CD4-positive, CD25-positive, alpha-beta regulatory T cell (primary cell): ENCODE data around the gene DISP2. TPM values are rescaled to one million over a fixed set of nuclear protein-coding genes. Genes with fewer than 3 reads are reported as not detected.

Experiments used
- ATAC-seq, 2 donors: fragments of 150-1000 bp; cut with Tn5 transposase; one replicate each; pipeline ENCODE4 v1.10.0; 2021; ENCODE audit warnings: low read depth in 2 of 2, moderate number of reproducible peaks in 2 of 2, moderate library complexity in 1 of 2
- DNase-seq, 3 donors: peaks; one replicate each; pipeline versions ENCODE4 v3.0.0 to v3.0.0-alpha.2; 2012 to 2022; ENCODE audit warnings: mixed read lengths in 1 of 3
- H3K27ac ChIP-seq: one replicate; pipeline ENCODE4 v1.7.0; 2013; ENCODE audit warnings: mild to moderate bottlenecking, low read length; ENCODE audit not compliant: insufficient read depth, poor library complexity, severe bottlenecking
- H3K27me3 ChIP-seq: one replicate; pipeline ENCODE4 v1.7.0; 2013; ENCODE audit warnings: low read length; ENCODE audit not compliant: control insufficient read depth, insufficient read depth
- H3K36me3 ChIP-seq: one replicate; pipeline ENCODE4 v1.7.0; 2013; ENCODE audit warnings: mild to moderate bottlenecking, low read length, moderate library complexity; ENCODE audit not compliant: control insufficient read depth, insufficient read depth
- H3K4me1 ChIP-seq: 2 replicates; pipeline ENCODE4 v1.7.0; 2013; ENCODE audit warnings: mild to moderate bottlenecking, low read length; ENCODE audit not compliant: insufficient read depth, control insufficient read depth, poor library complexity, severe bottlenecking
- H3K4me3 ChIP-seq: one replicate; pipeline ENCODE4 v1.7.0; 2013; ENCODE audit warnings: low read depth, mild to moderate bottlenecking, low read length, moderate library complexity
- H3K9me3 ChIP-seq, 2 experiments: 1 replicate in 1 of 2; 2 replicates in 1 of 2; pipeline ENCODE4 v1.7.0; 2013; ENCODE audit warnings: low read length in 2 of 2, mild to moderate bottlenecking in 1 of 2, moderate library complexity in 1 of 2; ENCODE audit not compliant: control insufficient read depth in 2 of 2
- H3K27ac Mint-ChIP-seq, 3 donors: one replicate each; pipeline ENCODE4 v1.8.0; 2020 to 2022; ENCODE audit warnings: mild to moderate bottlenecking in 3 of 3, mixed read lengths in 3 of 3, moderate library complexity in 2 of 3
- H3K27me3 Mint-ChIP-seq: one replicate; pipeline ENCODE4 v1.8.0; 2022; ENCODE audit warnings: mild to moderate bottlenecking, mixed read lengths
- H3K36me3 Mint-ChIP-seq: one replicate; pipeline ENCODE4 v1.8.0; 2020; ENCODE audit warnings: mixed read lengths
- H3K4me1 Mint-ChIP-seq, 4 donors: one replicate each; pipeline ENCODE4 v1.8.0; 2020 to 2022; ENCODE audit warnings: mixed read lengths in 4 of 4, mild to moderate bottlenecking in 1 of 4
- H3K4me3 Mint-ChIP-seq, 4 donors: one replicate each; pipeline ENCODE4 v1.8.0; 2020 to 2022; ENCODE audit warnings: mild to moderate bottlenecking in 4 of 4, mixed read lengths in 4 of 4, moderate library complexity in 3 of 4
- H3K9me3 Mint-ChIP-seq, 7 donors: one replicate each; pipeline ENCODE4 v1.8.0; 2020 to 2022; ENCODE audit warnings: mixed read lengths in 7 of 7, mild to moderate bottlenecking in 3 of 7, moderate library complexity in 2 of 7
- polyA plus RNA-seq, 4 donors: library from polyadenylated mRNA; unstranded; fragments of 300-500 nt; fragmentation: Illumina TruSeq; gene quantifications; one replicate each; pipeline ENCODE4 v1.2.3, GENCODE V29; 2021
- total RNA-seq: library from RNA; stranded (reverse); gene quantifications from one replicate; pipeline ENCODE4 v1.2.3, GENCODE V29; 2022

The DISP2 gene
- total RNA-seq = 0.22 TPM
- under 1 TPM; 0.10 to 0.54 (median 0.21) TPM for polyA plus RNA-seq

GRCh38 chr15:40357723-40358470 lies at the start of gene DISP2:
Gene DISP2 (plus strand): TSS chr15:40358219. CDS start chr15:40358322, 103 bp downstream.
- H3K27me3 Mint-ChIP-seq = peaks cover 10% of the 10 kb centered on the region
- H3K4me1 Mint-ChIP-seq = peaks cover 0 to 21% (median 10%) of the 10 kb centered on the region in 4 donors
- peaks cover 8% of the 10 kb centered on the region for H3K36me3 Mint-ChIP-seq
- H3K36me3 ChIP-seq = no peaks in the 10 kb centered on the region
- ATAC-seq (peak; percentile 87), DNase-seq (peak; percentile 84 to 91 (median 84))
- peak within 1 kb of the TSS in 1 of 3 donors; percentile 15 for H3K27ac Mint-ChIP-seq
- H3K4me3 Mint-ChIP-seq = peak within 1 kb of the TSS; percentile 74 to 92 (median 86)
- H3K9me3 ChIP-seq = no peaks in the 10 kb centered on the region
- peak within 1 kb of the TSS; percentile 44 for H3K4me3 ChIP-seq
- H3K27ac ChIP-seq = no peak within 1 kb of the TSS
- peaks cover 15% of the 10 kb centered on the region for H3K4me1 ChIP-seq
- no peaks in the 10 kb centered on the region for H3K27me3 ChIP-seq
- peaks cover 0 to 1% (median 0%) of the 10 kb centered on the region in 7 donors for H3K9me3 Mint-ChIP-seq

GRCh38 chr15:40309344-40309862 lies 48.6 kb upstream of the DISP2 start:
- Histone ChIP-seq H3K4me3 (peak overlapping the region; percentile 53), H3K27ac (peak overlapping the region; percentile 86), H3K36me3 (no peaks in the 10 kb centered on the region), H3K27me3 (peaks cover 3% of the 10 kb centered on the region), H3K4me1 (peaks cover 35% of the 10 kb centered on the region), H3K9me3 (no peaks in the 10 kb centered on the region)
- peaks cover 4% of the 10 kb centered on the region for H3K36me3 Mint-ChIP-seq
- no peak for ATAC-seq
- peaks cover 4% of the 10 kb centered on the region for H3K27me3 Mint-ChIP-seq
- peak overlapping the region; percentile 88 to 96 (median 94) for H3K27ac Mint-ChIP-seq
- H3K4me1 Mint-ChIP-seq = peaks cover 9 to 51% (median 33%) of the 10 kb centered on the region in 4 donors
- H3K9me3 Mint-ChIP-seq = no peaks in the 10 kb centered on the region
- no peak for DNase-seq
- peak overlapping the region; percentile 95 to 97 (median 96) for H3K4me3 Mint-ChIP-seq

GRCh38 chr15:40310001-40310959 lies 47.7 kb upstream of the DISP2 start:
- Histone ChIP-seq H3K36me3 (no peaks in the 10 kb centered on the region), H3K4me3 (no peak overlapping the region), H3K9me3 (no peaks in the 10 kb centered on the region), H3K4me1 (peaks cover 34% of the 10 kb centered on the region), H3K27ac (no peak overlapping the region), H3K27me3 (peaks cover 3% of the 10 kb centered on the region)
- Mint-ChIP-seq H3K4me3 (peak overlapping the region; percentile 78 to 97 (median 89)), H3K36me3 (no peaks in the 10 kb centered on the region), H3K27ac (peak overlapping the region; percentile 57 to 92 (median 88)), H3K27me3 (peaks cover 5% of the 10 kb centered on the region), H3K4me1 (peaks cover 9 to 43% (median 26%) of the 10 kb centered on the region in 4 donors), H3K9me3 (no peaks in the 10 kb centered on the region)
- DNase-seq (peak; percentile 41 to 73 (median 56)), ATAC-seq (no peak)

- ATAC-seq = no peak
- peaks cover 9 to 36% (median 22%) of the 10 kb centered on the region in 4 donors for H3K4me1 Mint-ChIP-seq
- peak overlapping the region in 1 of 3 donors; percentile 85 for H3K27ac Mint-ChIP-seq
Observed at GRCh38 chr15:40310993-40311392, 47.0 kb upstream of the DISP2 start.

DNA sequence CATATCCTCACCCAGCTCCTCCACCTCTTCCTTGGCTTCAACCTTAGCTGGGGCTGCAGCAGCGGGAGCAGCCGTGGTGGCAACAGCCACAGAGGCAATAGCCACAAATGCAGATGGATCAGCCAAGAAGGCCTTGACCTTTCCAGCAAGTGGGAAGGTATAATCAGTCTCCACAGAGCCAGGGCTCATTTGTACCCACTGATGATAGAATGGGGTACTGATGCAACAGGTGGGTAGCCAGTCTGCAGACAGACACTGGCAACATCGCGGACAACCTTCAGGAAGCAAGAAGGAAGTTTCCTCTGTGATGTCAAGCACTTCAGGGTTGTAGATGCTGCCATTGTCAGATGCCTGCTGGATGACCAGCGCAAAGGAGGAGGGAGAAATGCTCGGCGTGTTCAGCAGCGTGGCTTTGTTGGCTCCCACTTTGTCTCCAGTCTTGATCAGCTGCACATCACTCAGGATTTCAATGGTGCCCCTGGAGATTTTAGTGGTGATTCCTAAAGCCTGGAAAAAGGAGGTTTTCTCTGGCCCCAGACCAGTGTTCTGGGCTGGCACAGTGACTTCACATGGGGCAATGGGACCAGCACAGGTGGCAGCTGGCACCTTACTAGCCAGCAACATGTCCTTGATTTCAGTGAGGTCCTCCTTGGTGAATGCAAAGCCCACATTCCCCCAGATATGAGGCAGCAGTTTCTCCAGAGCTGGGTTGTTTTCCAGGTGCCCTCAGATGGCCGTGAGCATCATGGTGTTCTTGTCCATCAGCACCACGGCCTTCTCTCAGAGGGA lies 45.5 kb upstream of the DISP2 start:
- Mint-ChIP-seq H3K36me3 (no peaks in the 10 kb centered on the region), H3K4me3 (peak overlapping the region in 1 of 4 donors; percentile 37), H3K9me3 (no peaks in the 10 kb centered on the region), H3K27me3 (peaks cover 24% of the 10 kb centered on the region), H3K4me1 (peaks cover 4 to 24% (median 14%) of the 10 kb centered on the region in 4 donors), H3K27ac (no peak overlapping the region)
- H3K27me3 ChIP-seq = peaks cover 6% of the 10 kb centered on the region
- peaks cover 11% of the 10 kb centered on the region for H3K4me1 ChIP-seq
- DNase-seq (no peak), ATAC-seq (no peak)
- H3K27ac ChIP-seq = no peak overlapping the region
- no peaks in the 10 kb centered on the region for H3K9me3 ChIP-seq
- H3K4me3 ChIP-seq = no peak overlapping the region
- H3K36me3 ChIP-seq = no peaks in the 10 kb centered on the region

More at GRCh38 chr15:40310993-40311392, 47.0 kb upstream of the DISP2 start:
- Mint-ChIP-seq H3K4me3 (peak overlapping the region in 1 of 4 donors; percentile 62), H3K27me3 (peaks cover 11% of the 10 kb centered on the region), H3K9me3 (no peaks in the 10 kb centered on the region), H3K36me3 (no peaks in the 10 kb centered on the region)
- H3K36me3 ChIP-seq = no peaks in the 10 kb centered on the region
- H3K27me3 ChIP-seq = peaks cover 3% of the 10 kb centered on the region
- no peak overlapping the region for H3K27ac ChIP-seq
- no peak for DNase-seq
- H3K4me3 ChIP-seq = no peak overlapping the region
- no peaks in the 10 kb centered on the region for H3K9me3 ChIP-seq
- H3K4me1 ChIP-seq = peaks cover 27% of the 10 kb centered on the region

DNA sequence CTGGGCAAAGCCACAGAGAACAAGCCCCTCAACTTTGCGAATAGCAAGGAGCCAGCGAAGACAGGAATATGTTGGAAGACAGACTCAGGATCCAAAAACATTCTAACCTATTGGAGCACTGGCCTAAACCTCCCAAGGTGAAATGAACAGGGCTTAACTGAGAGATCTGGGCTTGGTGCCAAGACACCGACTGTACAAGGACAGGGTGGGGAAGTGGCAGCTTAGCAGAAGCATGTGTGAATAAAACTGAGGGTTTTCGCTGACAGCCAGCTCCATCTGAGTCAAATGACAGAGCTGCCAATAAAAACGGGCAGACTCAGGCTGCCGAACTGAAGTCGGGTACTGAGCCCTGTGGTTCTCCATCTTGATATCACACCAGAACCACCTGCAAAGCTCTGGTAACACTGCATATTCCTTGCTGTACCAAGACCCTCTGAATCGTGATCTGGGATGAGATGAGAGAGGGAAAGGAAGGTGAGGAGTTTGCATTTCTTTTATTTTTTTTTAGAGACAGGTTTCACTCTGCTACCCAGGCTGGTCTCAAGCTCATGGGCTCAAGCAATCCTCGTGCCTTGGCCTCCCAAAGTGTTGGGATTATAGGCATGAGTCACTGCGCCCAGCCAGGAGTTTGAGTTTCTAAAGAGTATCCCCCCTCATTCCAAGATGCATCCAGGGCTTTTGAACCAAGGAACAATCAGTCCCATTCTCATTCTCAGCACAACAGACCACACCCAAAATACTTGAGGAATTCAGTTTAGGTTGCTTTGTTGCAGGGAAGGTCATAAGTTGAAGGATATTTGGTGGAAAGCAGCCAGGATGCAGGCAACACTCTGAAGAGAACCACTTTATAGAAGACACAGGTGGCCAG lies 44.3 kb upstream of the DISP2 start:
- no peak for ATAC-seq
- H3K9me3 Mint-ChIP-seq = no peaks in the 10 kb centered on the region
- Histone ChIP-seq H3K9me3 (no peaks in the 10 kb centered on the region), H3K36me3 (no peaks in the 10 kb centered on the region), H3K27me3 (peaks cover 8% of the 10 kb centered on the region), H3K4me1 (peaks cover 9% of the 10 kb centered on the region), H3K27ac (no peak overlapping the region), H3K4me3 (no peak overlapping the region)
- peak overlapping the region in 2 of 4 donors; percentile 3 to 19 for H3K4me3 Mint-ChIP-seq
- H3K36me3 Mint-ChIP-seq = no peaks in the 10 kb centered on the region
- H3K27me3 Mint-ChIP-seq = peaks cover 30% of the 10 kb centered on the region
- DNase-seq = peak in 1 of 3 donors; percentile 16
- peaks cover 4 to 17% (median 11%) of the 10 kb centered on the region in 4 donors for H3K4me1 Mint-ChIP-seq
- peak overlapping the region in 1 of 3 donors; percentile 5 for H3K27ac Mint-ChIP-seq
